Stomach (tissue), 9 donors: ENCODE results near the gene DOK5. TPM values are rescaled to one million over a fixed set of nuclear protein-coding genes. Genes with fewer than 3 reads are reported as not detected.

Experiments used
- DNase-seq, 2 donors: peaks; one replicate each; pipeline versions ENCODE4 v3.0.0 to v3.0.0-alpha.2; 2013 to 2019
- H3K27ac ChIP-seq, 5 donors: fragments of 200-600 bp in 4 of 5; sonication (generic) in 4 of 5; one replicate each; pipeline ENCODE4 v1.5.1; 2013 to 2019; ENCODE audit warnings: mild to moderate bottlenecking in 1 of 5, moderate library complexity in 1 of 5
- H3K27me3 ChIP-seq, 3 donors: fragments of 200-600 bp; sonication (generic); one replicate each; pipeline ENCODE4 v1.5.1; 2017 to 2019; ENCODE audit warnings: mixed run types in 1 of 3
- H3K36me3 ChIP-seq, 4 donors: fragments of 200-600 bp; sonication (generic); 1 replicate in 3 of 4; 2 replicates in 1 of 4; pipeline ENCODE4 v1.5.1; 2016 to 2019
- H3K4me1 ChIP-seq, 4 donors: fragments of 200-600 bp; sonication (generic); one replicate each; pipeline ENCODE4 v1.5.1; 2016 to 2019
- H3K4me3 ChIP-seq, 4 donors: fragments of 200-600 bp; sonication (generic) in 3 of 4; one replicate each; pipeline ENCODE4 v1.5.1; 2016 to 2019; ENCODE audit warnings: mild to moderate bottlenecking in 1 of 4
- H3K9me3 ChIP-seq, 4 donors: fragments of 200-600 bp; sonication (generic); one replicate each; pipeline ENCODE4 v1.5.1; 2016 to 2019
- CTCF ChIP-seq, 7 experiments: fragments of 450-650 bp in 4 of 7; fragments of 200-600 bp in 3 of 7; sonication (generic) in 3 of 7; IDR thresholded peaks; one replicate each; pipeline ENCODE4 v1.5.1; 2016 to 2019; ENCODE audit warnings: antibody characterized with exemption in 7 of 7, control low read depth in 2 of 7, mild to moderate bottlenecking in 1 of 7
- EP300 ChIP-seq: sonication (generic); formaldehyde crosslinking; IDR thresholded peaks from one replicate; pipeline ENCODE4 v1.6.1; 2017; ENCODE audit warnings: antibody characterized with exemption
- POLR2A ChIP-seq, 4 donors: fragments of 450-650 bp; IDR thresholded peaks; one replicate each; pipeline ENCODE4 v1.6.1; 2016; ENCODE audit warnings: antibody characterized with exemption in 4 of 4, control low read depth in 2 of 4, mild to moderate bottlenecking in 1 of 4, moderate library complexity in 1 of 4
- POLR2AphosphoS5 ChIP-seq, 3 donors: sonication (generic); formaldehyde crosslinking; IDR thresholded peaks; one replicate each; pipeline ENCODE4 v1.6.1; 2016; ENCODE audit warnings: antibody characterized with exemption in 3 of 3
- WGBS, 5 donors: extraction: QIAGEN DNeasy Blood & Tissue Kit in 3 of 5; methylation state at CpG; one replicate each; pipeline versions ENCODE4 v1.1.5 to v1.1.7; 2013 to 2018; 5-methylcytosine and 5-hydroxymethylcytosine counted together
- intact Hi-C: fragments of 100-400 bp; cut with DNase I; formaldehyde crosslinking; loops from one replicate; pipeline ENCODE4 v1.15.1; 2023; ENCODE audit warnings: low total_unique reads
- polyA plus RNA-seq, 3 donors: library from polyadenylated mRNA; stranded (reverse); fragments of 200-250 nt; gene quantifications; one replicate each; pipeline ENCODE4 v1.2.3, GENCODE V29; 2013
- total RNA-seq, 5 donors: library from RNA; depleted of rRNA; stranded (reverse); fragments of >200 nt; gene quantifications; one replicate each; pipeline versions ENCODE4 v1.1.0 to v1.2.3, GENCODE V29; 2014 to 2016
- donor health status: healthy with polysubstance abuse.
- donor health status: Bipolar disorder and iron deficiency.
- donor health status: healthy.

Gene DOK5
- total and polyA plus RNA-seq, 8 donors: 0.58 to 4.4 (median 1.1) TPM; not detected in 4

- intact Hi-C loops: no loop called here
- TF ChIP-seq POLR2A (IDR thresholded peaks at IDR 0.05) (no peak), POLR2AphosphoS5 (IDR thresholded peaks at IDR 0.05) (no peak), CTCF (IDR thresholded peaks at IDR 0.05) (no peak), EP300 (no peak)
Observed at GRCh38 chr20:54577637-54578036, 102.2 kb downstream of the DOK5 start.

GRCh38 chr20:54585217-54585616 is 109.8 kb downstream of the DOK5 start:
- Histone ChIP-seq H3K27me3 (no peaks in the 10 kb centered on the region), H3K27ac (no peak overlapping the region), H3K4me1 (no peaks in the 10 kb centered on the region), H3K9me3 (peaks cover 0 to 4% (median 0%) of the 10 kb centered on the region in 4 donors), H3K36me3 (no peaks in the 10 kb centered on the region), H3K4me3 (no peak overlapping the region)
- intact Hi-C loops: no loop called here
- WGBS, 5 donors: 49 to 66% (median 62%) methylated on average over 3 of the region's 3 CpGs
- TF ChIP-seq POLR2A (IDR thresholded peaks at IDR 0.05): no peak
- no peak for TF ChIP-seq CTCF (IDR thresholded peaks at IDR 0.05)
- no peak for TF ChIP-seq EP300
- no peak for DNase-seq

More at GRCh38 chr20:54577637-54578036, 102.2 kb downstream of the DOK5 start:
- no peak for DNase-seq
- Histone ChIP-seq H3K9me3 (no peaks in the 10 kb centered on the region), H3K27me3 (no peaks in the 10 kb centered on the region), H3K4me3 (no peak overlapping the region), H3K4me1 (no peaks in the 10 kb centered on the region), H3K36me3 (no peaks in the 10 kb centered on the region), H3K27ac (no peak overlapping the region)

GRCh38 chr20:54587408-54587807 is 112.0 kb downstream of the DOK5 start:
- Histone ChIP-seq H3K4me3 (no peak overlapping the region), H3K27me3 (no peaks in the 10 kb centered on the region), H3K9me3 (peaks cover 0 to 4% (median 0%) of the 10 kb centered on the region in 4 donors), H3K27ac (no peak overlapping the region), H3K4me1 (no peaks in the 10 kb centered on the region), H3K36me3 (no peaks in the 10 kb centered on the region)
- TF ChIP-seq POLR2A (IDR thresholded peaks at IDR 0.05) (no peak), CTCF (IDR thresholded peaks at IDR 0.05) (no peak), POLR2AphosphoS5 (IDR thresholded peaks at IDR 0.05) (no peak), EP300 (no peak)
- intact Hi-C loops: no loop called here
- no peak for DNase-seq
- WGBS, 5 donors: 80 to 89% (median 84%) methylated on average over 6 of the region's 6 CpGs

- WGBS, 5 donors: 84 to 90% (median 86%) methylated on average over 4 of the region's 4 CpGs
- TF ChIP-seq POLR2A (IDR thresholded peaks at IDR 0.05) (no peak), EP300 (no peak), CTCF (IDR thresholded peaks at IDR 0.05) (no peak), POLR2AphosphoS5 (IDR thresholded peaks at IDR 0.05) (no peak)
- DNase-seq: no peak
- H3K4me3 ChIP-seq: no peak overlapping the region
- H3K4me1 ChIP-seq: no peaks in the 10 kb centered on the region
- H3K9me3 ChIP-seq: no peaks in the 10 kb centered on the region
- intact Hi-C loops: no loop called here
- H3K27ac ChIP-seq: no peak overlapping the region
- no peaks in the 10 kb centered on the region for H3K27me3 ChIP-seq
- H3K36me3 ChIP-seq: no peaks in the 10 kb centered on the region
Observed at GRCh38 chr20:54589402-54590030, 114.1 kb downstream of the DOK5 start.
